ENCODE measurements around the gene WBP4. TPM values are rescaled to one million over a fixed set of nuclear protein-coding genes. Genes with fewer than 3 reads are reported as not detected.
"Not testable (repeated sequence)": the region's sequence is repeated elsewhere in the genome, so short reads cannot be mapped to it uniquely, and the experiment has no call there.

WBP4 gene
- total RNA-seq, 8 experiments from 2014 or later, result 8.7 to 27.6 (median 12.6) TPM

DNA sequence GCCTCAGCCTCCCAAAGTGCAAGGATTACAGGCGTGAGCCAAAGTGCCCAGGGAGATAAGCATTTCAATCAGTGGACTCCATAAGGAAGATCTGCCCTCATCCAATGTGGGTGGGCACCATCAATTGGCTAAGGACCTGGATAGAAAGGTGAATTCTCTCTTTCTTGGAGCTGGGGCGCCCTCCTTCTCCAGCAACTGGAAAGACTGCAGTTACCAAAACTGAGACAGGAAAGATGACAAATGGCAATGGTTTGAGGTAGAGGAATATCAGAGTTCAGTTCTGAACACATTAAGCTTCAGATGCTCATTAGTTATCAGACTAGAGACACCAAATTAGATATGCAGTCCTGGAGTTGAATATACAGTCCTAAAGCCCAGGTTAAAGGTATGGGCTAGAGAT is 31.7 kb upstream of the WBP4 start:
- ATAC-seq (replicated peaks in 6 of 8), result no peak
- Histone ChIP-seq H3K4me1 (replicated peaks in 1 of 2) (no peaks in the 10 kb centered on the region), H3K27ac (no peak overlapping the region), H3K4me3 (no peak overlapping the region)
- in situ Hi-C loops (cut with MboI; ENCODE audit: low pct_unique_long_range_greater_than_20kb in 2 of 9, low sequenced_read_pairs in 9 of 9, unreplicated experiment in 9 of 9), result no loop called here
- 93 to 100% (median 100%) methylated on average over 1 to 2 of the region's 2 CpGs; no CpG with 5 or more reads in 4 of the 10 experiments for WGBS, 10 experiments

DNA sequence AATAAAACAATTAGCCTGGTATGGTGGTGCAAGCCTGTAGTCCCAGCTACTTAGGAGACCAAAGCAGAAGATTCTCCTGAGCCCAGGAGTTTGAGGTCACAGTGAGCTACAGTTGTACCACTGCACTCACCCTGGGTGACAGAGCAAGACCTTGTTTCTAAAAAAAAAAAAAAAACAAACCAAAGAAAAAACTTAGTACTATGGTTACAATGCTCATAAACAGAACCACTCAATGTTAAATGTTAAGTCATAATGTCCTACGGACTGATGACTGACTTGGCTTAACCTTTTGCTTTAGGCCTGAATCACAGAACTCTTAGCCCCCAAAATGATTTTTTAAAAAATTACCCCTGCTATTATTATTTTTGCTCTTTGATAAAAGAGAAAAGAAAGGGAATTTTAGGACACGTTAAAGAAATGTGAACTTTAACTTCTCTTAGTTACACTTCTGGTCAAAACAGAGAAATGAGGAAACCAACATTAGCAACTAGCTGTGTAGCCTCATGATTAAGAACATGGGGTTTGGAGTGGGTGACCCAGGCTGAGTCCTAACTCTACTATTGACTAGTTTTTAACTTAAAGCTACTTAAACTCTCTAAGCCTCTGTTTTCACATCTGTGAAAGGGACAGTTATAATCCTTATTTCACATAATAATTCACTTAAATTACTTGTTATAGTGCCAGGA is 28.5 kb upstream of the WBP4 start:
- Histone ChIP-seq H3K4me1 (replicated peaks in 1 of 2) (peaks cover 2 to 3% of the 10 kb centered on the region in 2 donors), H3K27ac (no peak overlapping the region), H3K4me3 (no peak overlapping the region)
- no peak for ATAC-seq (replicated peaks in 6 of 8)
- WGBS, 10 experiments, result 0 to 100% (median 68%) methylated on average over 1 to 2 of the region's 2 CpGs
- in situ Hi-C loops (cut with MboI; ENCODE audit: low pct_unique_long_range_greater_than_20kb in 2 of 9, low sequenced_read_pairs in 9 of 9, unreplicated experiment in 9 of 9), result no loop called here

DNA sequence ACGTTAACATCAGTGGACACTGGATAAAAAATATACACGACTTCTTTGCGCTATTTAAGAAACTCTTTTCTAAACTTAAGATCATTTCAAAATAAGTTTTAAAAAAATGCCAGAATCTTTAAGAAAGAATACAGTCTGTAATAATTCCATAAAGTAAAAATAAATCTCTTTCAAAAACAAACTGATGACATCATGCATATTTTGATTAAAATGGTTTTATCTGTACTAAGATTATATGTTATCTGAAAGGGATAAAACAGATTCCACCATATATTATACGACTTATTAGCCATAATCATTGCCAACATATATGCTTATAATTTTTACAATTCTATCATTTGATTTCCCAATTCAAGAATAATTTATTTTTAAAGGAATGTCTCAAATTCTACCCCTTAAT is 26.9 kb upstream of the WBP4 start:
- ATAC-seq (replicated peaks in 6 of 8), result no peak
- Histone ChIP-seq H3K4me1 (replicated peaks in 1 of 2) (peaks cover 2 to 3% of the 10 kb centered on the region in 2 donors), H3K27ac (no peak overlapping the region), H3K4me3 (no peak overlapping the region)
- in situ Hi-C loops (cut with MboI; ENCODE audit: low pct_unique_long_range_greater_than_20kb in 2 of 9, low sequenced_read_pairs in 9 of 9, unreplicated experiment in 9 of 9), result no loop called here
- WGBS, 10 experiments, result 82 to 100% (median 96%) methylated on average over 3 to 4 of the region's 4 CpGs

GRCh38 chr13:41034881-41035280 is 26.4 kb upstream of the WBP4 start:
- 60 to 100% (median 67%) methylated on average over 2 to 5 of the region's 5 CpGs; no CpG with 5 or more reads in 1 of the 10 experiments for WGBS, 10 experiments
- Histone ChIP-seq H3K4me3 (no peak overlapping the region), H3K27ac (no peak overlapping the region), H3K4me1 (replicated peaks in 1 of 2) (peaks cover 2 to 3% of the 10 kb centered on the region in 2 donors)
- peak; percentile 19 to 94 (median 60) for ATAC-seq (replicated peaks in 6 of 8)
- in situ Hi-C loops (cut with MboI; ENCODE audit: low pct_unique_long_range_greater_than_20kb in 2 of 9, low sequenced_read_pairs in 9 of 9, unreplicated experiment in 9 of 9), result no loop called here

- in situ Hi-C loops (cut with MboI; ENCODE audit: low pct_unique_long_range_greater_than_20kb in 2 of 9, low sequenced_read_pairs in 9 of 9, unreplicated experiment in 9 of 9); H3K4me1 ChIP-seq (replicated peaks in 1 of 2); H3K4me3 ChIP-seq; ATAC-seq (replicated peaks in 6 of 8); H3K27ac ChIP-seq: not testable (repeated sequence)
- WGBS, 10 experiments, result 80 to 100% (median 90%) methylated on average over 1 to 2 of the region's 5 CpGs; no CpG with 5 or more reads in 7 of the 10 experiments
Measured at GRCh38 chr13:41036557-41036956, 24.8 kb upstream of the WBP4 start.

GRCh38 chr13:41039746-41040145 is 21.6 kb upstream of the WBP4 start:
- Histone ChIP-seq H3K4me1 (replicated peaks in 1 of 2) (peaks cover 2 to 3% of the 10 kb centered on the region in 2 donors), H3K4me3 (no peak overlapping the region), H3K27ac (no peak overlapping the region)
- ATAC-seq (replicated peaks in 6 of 8), result no peak
- in situ Hi-C loops (cut with MboI; ENCODE audit: low pct_unique_long_range_greater_than_20kb in 2 of 9, low sequenced_read_pairs in 9 of 9, unreplicated experiment in 9 of 9), result no loop called here

- H3K27ac ChIP-seq, result no peak overlapping the region
- 61 to 100% (median 94%) methylated on average over 2 to 8 of the region's 9 CpGs for WGBS, 10 experiments
- H3K4me1 ChIP-seq (replicated peaks in 1 of 2), result no peaks in the 10 kb centered on the region
- in situ Hi-C loops (cut with MboI; ENCODE audit: low pct_unique_long_range_greater_than_20kb in 2 of 9, low sequenced_read_pairs in 9 of 9, unreplicated experiment in 9 of 9), result no loop called here
- ATAC-seq (replicated peaks in 6 of 8), result no peak
- H3K4me3 ChIP-seq, result no peak overlapping the region
Measured at GRCh38 chr13:41040584-41041334, 20.6 kb upstream of the WBP4 start.

GRCh38 chr13:41042419-41042818 is 18.9 kb upstream of the WBP4 start:
- 33 to 100% methylated on average over 1 of the region's 4 CpGs; no CpG with 5 or more reads in 8 of the 10 experiments for WGBS, 10 experiments

DNA sequence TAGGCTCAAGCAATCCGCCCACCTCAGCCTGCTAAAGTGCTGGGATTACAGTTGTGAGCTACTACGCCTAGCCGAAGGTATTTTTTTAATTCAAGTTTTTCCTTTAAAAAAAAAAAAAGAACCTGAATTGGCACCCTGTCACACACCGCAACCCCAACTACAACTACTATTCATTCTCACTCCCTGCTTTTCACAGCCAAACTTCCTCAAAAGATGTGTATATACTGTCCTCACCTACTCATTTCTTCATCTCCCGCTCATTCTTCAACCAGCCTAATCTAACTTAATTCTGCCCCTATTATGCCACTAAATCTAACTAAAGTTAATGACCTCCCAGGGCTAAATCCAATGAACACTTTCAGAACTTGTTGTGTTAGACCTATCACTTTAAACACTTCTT is 12.7 kb upstream of the WBP4 start:
- no peak overlapping the region for H3K27ac ChIP-seq
- no peaks in the 10 kb centered on the region for H3K4me1 ChIP-seq (replicated peaks in 1 of 2)
- H3K4me3 ChIP-seq, result no peak overlapping the region
- ATAC-seq (replicated peaks in 6 of 8), result no peak
- in situ Hi-C loops (cut with MboI; ENCODE audit: low pct_unique_long_range_greater_than_20kb in 2 of 9, low sequenced_read_pairs in 9 of 9, unreplicated experiment in 9 of 9), result no loop called here
- 84 to 100% (median 98%) methylated on average over 2 to 5 of the region's 5 CpGs for WGBS, 10 experiments

More at GRCh38 chr13:41042419-41042818, 18.9 kb upstream of the WBP4 start:
- H3K27ac ChIP-seq; H3K4me1 ChIP-seq (replicated peaks in 1 of 2); H3K4me3 ChIP-seq; in situ Hi-C loops (cut with MboI; ENCODE audit: low pct_unique_long_range_greater_than_20kb in 2 of 9, low sequenced_read_pairs in 9 of 9, unreplicated experiment in 9 of 9); ATAC-seq (replicated peaks in 6 of 8): not testable (repeated sequence)

GRCh38 chr13:41049480-41050440 is 11.5 kb upstream of the WBP4 start:
- 20 to 96% (median 87%) methylated on average over 1 to 4 of the region's 4 CpGs for WGBS, 10 experiments
- in situ Hi-C loops (cut with MboI; ENCODE audit: low pct_unique_long_range_greater_than_20kb in 2 of 9, low sequenced_read_pairs in 9 of 9, unreplicated experiment in 9 of 9), result loop anchor here in 1 of 9 experiments (25.0 kb wide), 1 partner anchor 262 kb away; the partner anchor contains the start of gene SLC25A15
- Histone ChIP-seq H3K4me3 (no peak overlapping the region), H3K27ac (no peak overlapping the region), H3K4me1 (replicated peaks in 1 of 2) (no peaks in the 10 kb centered on the region)
- ATAC-seq (replicated peaks in 6 of 8), result peak in 3 of 8 experiments; percentile 55 to 83 (median 66)

- no peak for ATAC-seq (replicated peaks in 6 of 8)
- H3K27ac ChIP-seq, result no peak overlapping the region
- peaks cover 0 to 2% of the 10 kb centered on the region in 2 donors for H3K4me1 ChIP-seq (replicated peaks in 1 of 2)
- in situ Hi-C loops (cut with MboI; ENCODE audit: low pct_unique_long_range_greater_than_20kb in 2 of 9, low sequenced_read_pairs in 9 of 9, unreplicated experiment in 9 of 9), result loop anchor here in 1 of 9 experiments (25.0 kb wide), 1 partner anchor 265 kb away; the partner anchor contains the start of gene SLC25A15
- 90 to 100% (median 100%) methylated on average over 1 to 3 of the region's 3 CpGs; no CpG with 5 or more reads in 5 of the 10 experiments for WGBS, 10 experiments
- H3K4me3 ChIP-seq, result no peak overlapping the region
Measured at GRCh38 chr13:41052441-41052840, 8.9 kb upstream of the WBP4 start.

DNA sequence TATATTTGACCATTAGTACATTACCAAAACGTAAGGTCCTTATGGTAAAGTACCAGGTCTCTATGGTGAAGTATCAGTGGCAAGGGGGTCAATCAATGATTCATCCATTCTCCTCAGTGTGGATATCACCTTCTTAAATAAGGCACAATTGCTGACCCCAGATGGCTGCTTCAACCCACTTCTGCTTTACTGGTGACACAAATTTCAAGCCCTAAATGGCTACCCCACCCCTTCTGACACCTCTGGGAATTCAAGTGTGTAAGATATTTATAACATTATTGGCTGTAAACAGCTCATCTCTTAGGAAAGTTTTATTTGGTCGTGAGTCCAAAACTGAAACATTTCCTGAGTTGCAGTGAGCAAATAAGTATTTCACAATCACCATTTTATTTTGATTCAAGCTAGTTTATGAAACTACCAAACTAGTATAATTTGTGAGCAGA is 7.9 kb upstream of the WBP4 start:
- in situ Hi-C loops (cut with MboI; ENCODE audit: low pct_unique_long_range_greater_than_20kb in 2 of 9, low sequenced_read_pairs in 9 of 9, unreplicated experiment in 9 of 9), result loop anchor here in 1 of 9 experiments (25.0 kb wide), 1 partner anchor 266 kb away; the partner anchor contains the start of gene SLC25A15
- H3K4me3 ChIP-seq, result no peak overlapping the region
- peaks cover 0 to 9% of the 10 kb centered on the region in 2 donors for H3K4me1 ChIP-seq (replicated peaks in 1 of 2)
- 0 to 100% (median 73%) methylated on average over 1 to 2 of the region's 2 CpGs for WGBS, 10 experiments
- H3K27ac ChIP-seq, result no peak overlapping the region
- peak in 2 of 8 experiments; percentile 9 to 10 for ATAC-seq (replicated peaks in 6 of 8)
